SK-N-MC (cell line): Measurements from ENCODE around the gene GRK2.

Source experiments
- DNase-seq: peaks from one replicate; pipeline ENCODE4 v3.0.0-alpha.2; 2011; ENCODE audit warnings: low read depth, low spot score
- H3K27ac ChIP-seq: fragments of 200-600 bp; sonication (generic); 2 replicates; pipeline ENCODE4 v1.5.1; 2016; ENCODE audit warnings: mixed run types
- H3K36me3 ChIP-seq: fragments of 200-600 bp; sonication (generic); 2 replicates; pipeline ENCODE4 v1.6.1; 2017; ENCODE audit warnings: antibody characterized with exemption, low read length, mixed read lengths; ENCODE audit not compliant: insufficient read depth
- H3K4me3 ChIP-seq: fragments of 200-600 bp; sonication (generic); 2 replicates; pipeline ENCODE4 v1.5.1; 2016
- H3K9ac ChIP-seq: fragments of 200-600 bp; sonication (generic); 2 replicates; pipeline ENCODE4 v1.8.0; 2017; ENCODE audit warnings: mixed run types, mixed read lengths; ENCODE audit not compliant: insufficient read length
- H3K9me3 ChIP-seq: fragments of 200-600 bp; sonication (generic); 2 replicates; pipeline ENCODE4 v1.6.1; 2017; ENCODE audit warnings: low read depth, mild to moderate bottlenecking, antibody characterized with exemption, low read length, moderate library complexity, mixed read lengths
- EZH2 ChIP-seq: fragments of 200-600 bp; sonication (generic); IDR thresholded peaks from one replicate; pipeline ENCODE4 v1.6.1; 2017; ENCODE audit warnings: antibody characterized with exemption
- FOXP2 ChIP-seq: optimal IDR thresholded peaks from 2 replicates; pipeline ENCODE3; 2011; ENCODE audit warnings: mild to moderate bottlenecking, moderate library complexity; ENCODE audit not compliant: insufficient read depth; ENCODE audit errors: extremely low read length, control extremely low read depth
- POLR2AphosphoS5 ChIP-seq: IDR thresholded peaks from 2 replicates; pipeline ENCODE4 v1.6.1; 2012; ENCODE audit warnings: mild to moderate bottlenecking, low read depth, low read length, borderline replicate concordance

GRK2 gene

DNA sequence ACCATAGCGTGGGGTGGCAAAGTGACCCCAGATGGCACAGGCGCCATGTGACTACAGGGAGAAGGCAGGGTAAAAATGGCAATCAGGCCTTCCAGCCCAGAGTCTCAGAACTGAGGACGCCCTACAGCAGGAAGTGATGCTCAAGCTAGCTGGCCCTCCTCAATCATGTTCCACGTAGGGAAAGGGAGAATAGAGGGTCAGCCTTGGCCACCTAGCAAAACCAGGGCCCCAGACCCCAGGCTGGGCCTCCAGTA lies 21.9 kb downstream of the GRK2 start:
- no peak for DNase-seq
- Histone ChIP-seq H3K9ac (peak overlapping the region; percentile 74), H3K36me3 (peaks cover 43% of the 10 kb centered on the region), H3K27ac (peak overlapping the region; percentile 97), H3K9me3 (no peaks in the 10 kb centered on the region), H3K4me3 (peak overlapping the region; percentile 86)
- TF ChIP-seq EZH2 = no peak
- no peak for TF ChIP-seq FOXP2
- no peak for TF ChIP-seq POLR2AphosphoS5

DNA sequence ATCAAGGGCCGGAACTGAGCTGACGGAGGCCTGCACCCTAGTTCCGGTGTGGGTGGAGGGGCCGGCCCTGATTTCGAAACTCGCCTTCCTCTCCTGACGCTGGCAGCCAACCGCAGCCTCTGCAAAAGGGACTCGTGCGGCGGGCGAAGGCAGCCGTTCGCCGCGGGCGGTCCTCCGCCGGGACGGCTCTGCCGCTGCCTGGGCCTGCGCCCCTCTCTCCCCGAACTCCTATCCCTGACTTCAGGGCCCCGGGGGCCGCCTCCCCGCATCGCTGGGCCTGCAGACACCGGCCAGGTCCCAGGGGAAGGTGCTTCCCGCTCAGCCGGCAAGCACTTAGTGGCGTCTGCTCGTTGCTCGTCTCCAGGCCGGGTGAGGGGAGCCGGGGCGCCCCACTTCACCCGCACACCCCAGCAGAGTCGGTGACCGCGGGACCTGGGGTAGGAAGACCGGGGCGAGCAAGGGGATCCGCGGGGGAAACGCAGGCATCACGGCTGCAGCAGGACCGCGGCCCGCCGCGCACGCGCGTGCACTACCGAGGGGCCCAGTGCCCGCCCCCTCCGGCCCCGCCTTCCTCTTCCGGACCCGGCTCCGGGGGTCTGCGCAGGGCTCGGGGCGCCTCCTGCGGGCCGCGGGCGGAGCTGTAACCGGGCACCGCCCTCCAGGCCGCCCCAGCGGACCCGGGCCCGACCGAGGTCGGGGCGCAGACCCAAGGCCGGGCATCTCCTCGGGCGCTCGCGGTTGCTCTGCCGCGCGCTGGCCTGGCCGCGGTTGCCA lies 22.4 kb downstream of the GRK2 start:
- Histone ChIP-seq H3K9me3 (no peaks in the 10 kb centered on the region), H3K9ac (peak overlapping the region; percentile 74), H3K27ac (peak overlapping the region; percentile 97), H3K4me3 (peak overlapping the region; percentile 86), H3K36me3 (peaks cover 41% of the 10 kb centered on the region)
- peak; percentile 22 for DNase-seq
- TF ChIP-seq EZH2 = no peak
- TF ChIP-seq POLR2AphosphoS5 = peak; percentile 79
- TF ChIP-seq FOXP2 = peak; percentile 80

DNA sequence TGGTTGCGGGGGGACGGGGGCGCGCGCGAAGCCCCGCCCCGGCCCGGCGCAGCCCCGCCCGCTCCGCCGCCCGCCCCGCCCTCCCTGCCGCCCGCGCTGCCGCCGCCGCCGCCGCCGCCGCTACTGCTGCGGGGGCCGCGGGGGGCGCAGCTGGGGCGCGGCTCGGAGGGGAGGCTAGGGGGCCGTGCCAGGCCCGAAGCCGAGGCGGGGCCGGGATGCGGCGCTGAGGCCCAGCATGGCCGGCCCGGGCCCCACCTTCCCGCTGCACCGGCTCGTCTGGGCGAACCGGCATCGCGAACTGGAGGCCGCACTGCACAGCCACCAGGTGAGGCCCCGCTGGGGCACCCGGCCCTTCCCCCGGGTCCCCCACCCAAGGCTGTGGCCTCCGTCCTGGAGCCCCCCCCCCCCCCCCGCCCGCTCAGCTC lies 23.0 kb downstream of the GRK2 start, which contains the start of gene ANKRD13D:
Gene ANKRD13D, plus strand, starts transcription at position 78 of the 425 bp plus-strand sequence. Its CDS starts 158 bp downstream, at position 236.
- peak within 1 kb of the TSS; percentile 86 for H3K4me3 ChIP-seq
- H3K9ac ChIP-seq = peak within 1 kb of the TSS; percentile 85
- H3K27ac ChIP-seq = peak within 1 kb of the TSS; percentile 97
- peaks cover 41% of the 10 kb centered on the region for H3K36me3 ChIP-seq
- peaks cover 3% of the 10 kb centered on the region; the same call in 1 of the 2 replicates for H3K9me3 ChIP-seq
- TF ChIP-seq EZH2 (no peak), POLR2AphosphoS5 (no peak), FOXP2 (no peak)
- no peak for DNase-seq

DNA sequence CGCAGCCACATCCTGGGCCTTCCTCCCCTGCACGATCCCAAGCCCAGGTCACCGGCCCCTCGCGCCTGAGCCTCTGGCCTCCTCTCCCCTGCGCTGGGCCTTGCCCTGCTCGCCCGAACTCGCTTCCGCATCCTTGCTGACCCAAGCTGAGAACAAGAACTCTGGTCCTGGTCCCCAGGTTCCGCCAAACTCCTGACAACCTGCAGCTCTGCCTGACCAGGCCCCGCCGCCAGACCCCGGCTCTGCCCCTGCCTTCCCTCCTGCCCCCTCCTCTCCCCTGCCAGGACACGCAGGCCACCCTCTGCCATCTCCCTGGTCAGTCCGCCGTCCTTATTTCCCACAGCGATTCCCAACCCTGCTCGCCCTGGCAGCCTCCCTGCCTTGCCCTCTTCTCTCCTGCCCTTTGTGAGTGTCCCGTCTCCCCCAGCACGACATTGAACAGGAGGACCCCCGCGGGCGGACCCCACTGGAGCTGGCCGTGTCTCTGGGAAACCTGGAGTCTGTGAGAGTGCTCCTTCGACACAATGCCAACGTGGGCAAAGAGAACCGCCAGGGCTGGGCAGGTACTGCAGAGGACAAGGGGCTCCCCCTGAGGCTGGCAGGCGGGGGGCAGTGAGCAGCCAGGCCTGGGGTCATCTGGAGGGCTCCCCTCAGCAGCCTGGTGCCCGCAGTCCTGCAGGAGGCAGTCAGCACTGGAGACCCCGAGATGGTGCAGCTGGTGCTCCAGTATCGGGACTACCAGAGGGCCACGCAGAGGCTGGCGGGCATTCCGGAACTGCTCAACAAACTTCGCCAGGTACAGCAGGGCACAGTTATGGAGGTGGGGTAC lies 23.6 kb downstream of the GRK2 start:
- H3K9ac ChIP-seq = peak overlapping the region; percentile 85
- peak overlapping the region; percentile 84 for H3K4me3 ChIP-seq
- DNase-seq = no peak
- H3K36me3 ChIP-seq = peaks cover 45% of the 10 kb centered on the region
- no peak for TF ChIP-seq POLR2AphosphoS5
- TF ChIP-seq FOXP2 = no peak
- TF ChIP-seq EZH2 = no peak
- H3K9me3 ChIP-seq = peaks cover 6% of the 10 kb centered on the region; the same call in 1 of the 2 replicates
- H3K27ac ChIP-seq = no peak overlapping the region

DNA sequence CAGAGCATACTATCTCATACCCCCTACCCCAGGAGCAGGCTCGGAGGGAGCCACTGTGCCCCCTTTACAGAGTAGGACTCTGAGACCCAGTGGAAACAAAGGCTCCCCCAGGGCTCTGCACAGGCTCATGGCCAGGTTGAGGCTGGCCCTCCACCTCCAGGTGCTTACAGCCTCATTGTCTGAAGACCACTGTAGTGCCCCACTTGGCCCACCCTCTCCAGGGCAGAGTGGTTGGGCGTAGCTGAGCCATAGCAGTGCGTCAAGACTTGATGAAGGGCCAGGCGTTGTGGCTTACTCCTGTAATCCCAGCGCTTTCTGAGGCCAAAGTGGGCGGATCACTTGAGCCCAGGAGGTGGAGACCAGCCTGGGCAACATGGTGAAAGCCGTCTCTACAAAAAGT lies 24.5 kb downstream of the GRK2 start:
- no peak for DNase-seq
- H3K27ac ChIP-seq = no peak overlapping the region
- no peak for TF ChIP-seq FOXP2
- TF ChIP-seq POLR2AphosphoS5 = no peak
- TF ChIP-seq EZH2 = no peak
- H3K9ac ChIP-seq = peak overlapping the region; percentile 85
- peaks cover 9% of the 10 kb centered on the region; the same call in 1 of the 2 replicates for H3K9me3 ChIP-seq
- H3K36me3 ChIP-seq = peaks cover 55% of the 10 kb centered on the region
- 0 out of 2 replicates have a peak overlapping the region, but pooled peaks have one; percentile 84 for H3K4me3 ChIP-seq

DNA sequence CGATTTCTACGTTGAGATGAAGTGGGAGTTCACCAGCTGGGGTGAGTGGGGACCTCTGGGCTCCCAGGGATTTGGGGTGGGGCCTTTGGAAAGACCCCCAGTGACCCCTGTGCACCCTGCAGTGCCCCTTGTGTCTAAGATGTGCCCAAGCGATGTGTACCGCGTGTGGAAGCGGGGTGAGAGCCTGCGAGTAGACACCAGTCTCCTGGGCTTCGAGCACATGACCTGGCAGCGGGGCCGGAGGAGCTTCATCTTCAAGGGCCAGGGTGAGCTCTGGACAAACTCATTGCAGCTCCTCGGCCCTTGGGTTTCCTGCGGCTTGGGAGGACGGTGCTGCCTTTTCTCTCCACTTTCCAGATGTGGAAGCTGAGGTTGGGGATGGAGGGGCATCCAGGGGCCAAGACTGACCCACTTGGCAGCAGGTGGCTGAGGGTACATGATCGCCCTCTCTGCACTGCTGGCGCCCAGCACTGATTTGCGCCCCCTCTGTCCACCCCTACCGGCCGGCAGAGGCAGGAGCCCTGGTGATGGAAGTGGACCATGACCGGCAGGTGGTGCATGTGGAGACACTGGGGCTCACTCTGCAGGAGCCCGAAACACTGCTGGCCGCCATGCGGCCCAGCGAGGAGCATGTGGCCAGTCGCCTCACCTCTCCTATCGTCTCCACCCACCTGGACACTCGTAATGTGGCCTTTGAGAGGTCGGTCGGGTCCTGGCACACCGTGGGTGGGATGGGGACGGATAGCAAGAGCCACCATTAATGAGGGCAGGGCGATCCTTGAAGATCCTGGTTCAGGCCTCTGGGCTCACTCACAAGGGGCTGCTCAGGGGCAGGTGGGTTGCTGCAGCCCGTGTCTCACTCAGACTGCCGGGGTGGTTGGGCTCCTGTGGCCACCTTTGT lies 25.5 kb downstream of the GRK2 start:
- peak overlapping the region; percentile 21; the same call in 1 of the 2 replicates for H3K27ac ChIP-seq
- H3K9ac ChIP-seq = no peak overlapping the region
- DNase-seq = no peak
- H3K9me3 ChIP-seq = peaks cover 10% of the 10 kb centered on the region; the same call in 1 of the 2 replicates
- no peak for TF ChIP-seq POLR2AphosphoS5
- peaks cover 64% of the 10 kb centered on the region for H3K36me3 ChIP-seq
- no peak overlapping the region for H3K4me3 ChIP-seq

DNA sequence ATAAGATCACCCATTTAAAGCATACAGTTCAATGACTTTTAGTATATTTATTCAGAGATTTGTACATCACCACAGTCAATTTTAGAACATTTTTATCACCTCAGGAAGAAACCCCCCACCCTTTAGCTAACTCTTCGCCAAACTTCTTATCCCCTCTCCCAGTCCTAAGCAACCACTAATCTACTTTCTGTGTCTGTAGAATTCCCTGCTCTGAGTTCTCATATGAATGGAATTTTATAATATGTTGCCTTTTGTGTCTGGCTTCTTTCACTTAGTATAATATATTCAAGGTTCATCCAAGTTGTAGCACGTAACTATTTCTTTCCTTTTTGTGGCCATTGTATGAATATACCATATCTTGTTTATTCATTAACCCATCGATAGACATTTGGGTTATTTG lies 26.4 kb downstream of the GRK2 start:
- TF ChIP-seq FOXP2 = no peak
- no peak for TF ChIP-seq POLR2AphosphoS5
- TF ChIP-seq EZH2 = no peak
- Histone ChIP-seq H3K4me3 (no peak overlapping the region), H3K9me3 (peaks cover 10% of the 10 kb centered on the region; the same call in 1 of the 2 replicates), H3K27ac (peak overlapping the region; percentile 21; the same call in 1 of the 2 replicates), H3K9ac (no peak overlapping the region), H3K36me3 (peaks cover 68% of the 10 kb centered on the region)
- DNase-seq = no peak

DNA sequence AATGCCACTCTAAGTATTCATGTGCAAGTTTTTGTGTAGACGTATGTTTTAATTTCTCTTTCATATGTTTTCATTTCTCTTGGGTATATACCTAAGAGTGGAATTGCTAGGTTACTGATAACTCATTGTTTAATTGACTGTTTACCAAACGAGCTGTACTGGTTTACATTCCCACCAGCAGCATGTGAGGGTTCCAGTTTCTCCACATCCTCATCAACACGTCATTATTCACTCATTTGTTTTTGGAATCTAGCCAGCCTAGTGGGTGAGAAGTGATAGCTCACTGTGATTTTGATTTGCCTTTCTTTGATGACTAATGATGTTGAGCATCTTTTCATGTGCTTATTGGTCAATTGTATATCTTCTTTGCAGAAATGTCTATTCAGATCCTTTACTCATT lies 26.8 kb downstream of the GRK2 start:
- Histone ChIP-seq H3K27ac (0 out of 2 replicates have a peak overlapping the region, but pooled peaks have one; percentile 21), H3K4me3 (no peak overlapping the region), H3K36me3 (peaks cover 68% of the 10 kb centered on the region), H3K9me3 (peaks cover 10% of the 10 kb centered on the region; the same call in 1 of the 2 replicates), H3K9ac (no peak overlapping the region)
- no peak for DNase-seq
- TF ChIP-seq POLR2AphosphoS5 (no peak), EZH2 (no peak), FOXP2 (no peak)
